GM12892 (cell line): ENCODE data around the gene DENND2D.

Experiments used
- POLR2A ChIP-seq: IDR thresholded peaks from 2 replicates; pipeline ENCODE4 v1.6.1; 2011; ENCODE audit warnings: low read depth, low read length, control low read depth
- POLR2AphosphoS5 ChIP-seq: IDR thresholded peaks from 2 replicates; pipeline ENCODE4 v1.6.1; 2011; ENCODE audit warnings: low read depth, low read length, control low read depth
- TAF1 ChIP-seq: IDR thresholded peaks from 2 replicates; pipeline ENCODE4 v1.6.1; 2011; ENCODE audit warnings: low read depth, mild to moderate bottlenecking, control low read depth, low read length, borderline replicate concordance

DNA sequence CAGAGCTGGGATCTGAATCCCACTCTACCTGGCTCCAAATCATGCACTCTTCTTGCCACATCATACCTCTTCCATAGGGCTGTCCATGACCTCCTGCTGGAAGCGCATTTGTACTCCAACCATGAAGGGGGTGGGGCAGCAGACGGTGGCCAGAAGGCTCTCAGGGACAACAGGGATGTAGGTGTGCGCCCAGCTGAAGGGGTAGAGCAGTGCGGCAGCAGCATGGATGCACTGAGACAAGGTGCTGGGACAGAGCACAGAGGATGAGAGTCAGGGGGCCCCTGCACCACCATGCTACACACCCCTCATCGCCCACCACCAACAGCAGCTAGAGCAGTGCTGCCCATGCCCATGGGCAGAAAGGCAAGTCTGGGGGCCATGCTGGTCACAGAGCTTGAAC, 8.4 kb downstream of the DENND2D start:
- no peak for TF ChIP-seq TAF1
- TF ChIP-seq POLR2A: peak; percentile 34; the same call in 1 of the 2 replicates
- peak; percentile 47; the same call in 1 of the 2 replicates for TF ChIP-seq POLR2AphosphoS5
